Measurements from ENCODE around the gene EXD2. TPM values are rescaled to one million over a fixed set of nuclear protein-coding genes. Genes with fewer than 3 reads are reported as not detected.

EXD2 gene
- total and polyA plus RNA-seq, 10 of the 15 experiments (the other 5 are each of a cell fraction or from before 2014, with no cell fraction given) = 1.0 to 12.4 (median 4.6) TPM

DNA sequence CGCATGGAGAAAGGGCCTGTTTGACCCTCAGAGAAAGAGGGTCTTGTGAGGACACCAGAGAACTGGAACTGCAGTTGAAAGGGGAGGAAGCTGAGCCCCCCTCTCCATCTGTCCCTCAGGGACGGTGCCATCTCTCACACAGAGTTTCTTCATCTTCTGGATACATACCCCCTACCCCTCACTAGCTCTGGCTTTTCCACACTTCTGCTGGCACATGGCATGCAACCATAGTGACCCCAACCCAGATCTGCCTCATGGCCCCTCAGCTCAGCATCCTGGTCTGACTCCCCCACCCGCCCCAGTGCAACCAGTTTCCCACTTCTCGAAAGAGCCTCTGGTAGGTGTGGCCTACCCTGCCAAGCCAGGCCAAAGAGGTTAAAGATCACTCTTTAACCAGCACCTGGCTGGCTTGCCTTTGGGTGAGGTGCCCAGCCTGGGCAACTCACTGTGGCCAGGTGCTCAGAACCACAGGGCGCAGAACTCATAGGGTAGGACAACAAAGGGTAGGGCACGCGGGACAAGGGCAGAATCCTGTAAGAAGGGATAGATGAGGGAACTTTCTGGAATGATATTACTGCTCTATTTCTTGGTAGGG, 94.5 kb downstream of the EXD2 start:
- ChIA-PET SMC1A (ENCODE audit: uncharacterized antibody, unreplicated experiment) (interaction anchor here (1.1 kb wide), 1 partner anchor 105 kb away, joined by 3 read pairs; no protein-coding TSS in a partner anchor), RAD21 (ENCODE audit: unreplicated experiment) (no interaction called here), POLR2A (no interaction called here), CTCF (interaction anchor here (0.9 to 1.1 kb wide), 2 partner anchors 12 to 13 kb away, joined by 3 read pairs; no protein-coding TSS in a partner anchor)
- Histone ChIP-seq H3K36me3 (ENCODE audit: control insufficient read depth in 2 of 2, insufficient read depth in 2 of 2, low read length in 1 of 2) (no peaks in the 10 kb centered on the region), H2AFZ (ENCODE audit: control insufficient read depth, low read depth, low read length) (no peak overlapping the region), H3K27ac (ENCODE audit: control insufficient read depth, insufficient read depth) (no peak overlapping the region), H3K27me3 (replicated peaks in 1 of 2; ENCODE audit: control insufficient read depth in 2 of 2, insufficient read depth in 2 of 2, low read length in 1 of 2) (no peaks in the 10 kb centered on the region), H3K79me2 (ENCODE audit: control insufficient read depth, insufficient read depth, low read length) (no peaks in the 10 kb centered on the region), H3K4me3 (no peak overlapping the region), H3K4me1 (ENCODE audit: control insufficient read depth, insufficient read depth, low read length) (peaks cover 3% of the 10 kb centered on the region; the same call in 1 of the 2 replicates), H3K9me3 (replicated peaks; ENCODE audit: control insufficient read depth, insufficient read depth, low read length) (no peaks in the 10 kb centered on the region), H4K20me1 (ENCODE audit: control insufficient read depth, insufficient read depth) (no peaks in the 10 kb centered on the region), H3K9ac (ENCODE audit: control insufficient read depth, insufficient read depth, low read length) (no peak overlapping the region), H3K4me2 (ENCODE audit: control insufficient read depth, insufficient read depth) (no peak overlapping the region)
- BruUV-seq (replicated peaks) = no TSS peak
- TF ChIP-seq HCFC1 (IDR thresholded peaks at IDR 0.05; ENCODE audit: low read length) (no peak), SP1 (IDR thresholded peaks at IDR 0.05; ENCODE audit: low read depth, low read length) (no peak)
- TF ChIP-seq, protein P1, sequence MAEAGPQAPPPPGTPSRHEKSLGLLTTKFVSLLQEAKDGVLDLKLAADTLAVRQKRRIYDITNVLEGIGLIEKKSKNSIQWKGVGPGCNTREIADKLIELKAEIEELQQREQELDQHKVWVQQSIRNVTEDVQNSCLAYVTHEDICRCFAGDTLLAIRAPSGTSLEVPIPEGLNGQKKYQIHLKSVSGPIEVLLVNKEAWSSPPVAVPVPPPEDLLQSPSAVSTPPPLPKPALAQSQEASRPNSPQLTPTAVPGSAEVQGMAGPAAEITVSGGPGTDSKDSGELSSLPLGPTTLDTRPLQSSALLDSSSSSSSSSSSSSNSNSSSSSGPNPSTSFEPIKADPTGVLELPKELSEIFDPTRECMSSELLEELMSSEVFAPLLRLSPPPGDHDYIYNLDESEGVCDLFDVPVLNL (IDR thresholded peaks at IDR 0.05; ENCODE audit: low read depth, low read length) = no peak
- TF ChIP-seq, protein P2, sequence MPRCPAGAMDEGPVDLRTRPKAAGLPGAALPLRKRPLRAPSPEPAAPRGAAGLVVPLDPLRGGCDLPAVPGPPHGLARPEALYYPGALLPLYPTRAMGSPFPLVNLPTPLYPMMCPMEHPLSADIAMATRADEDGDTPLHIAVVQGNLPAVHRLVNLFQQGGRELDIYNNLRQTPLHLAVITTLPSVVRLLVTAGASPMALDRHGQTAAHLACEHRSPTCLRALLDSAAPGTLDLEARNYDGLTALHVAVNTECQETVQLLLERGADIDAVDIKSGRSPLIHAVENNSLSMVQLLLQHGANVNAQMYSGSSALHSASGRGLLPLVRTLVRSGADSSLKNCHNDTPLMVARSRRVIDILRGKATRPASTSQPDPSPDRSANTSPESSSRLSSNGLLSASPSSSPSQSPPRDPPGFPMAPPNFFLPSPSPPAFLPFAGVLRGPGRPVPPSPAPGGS (IDR thresholded peaks at IDR 0.05; ENCODE audit: borderline replicate concordance, insufficient read depth, low read depth, low read length, poor library complexity, severe bottlenecking) = no peak
- TF ChIP-seq, protein P3, sequence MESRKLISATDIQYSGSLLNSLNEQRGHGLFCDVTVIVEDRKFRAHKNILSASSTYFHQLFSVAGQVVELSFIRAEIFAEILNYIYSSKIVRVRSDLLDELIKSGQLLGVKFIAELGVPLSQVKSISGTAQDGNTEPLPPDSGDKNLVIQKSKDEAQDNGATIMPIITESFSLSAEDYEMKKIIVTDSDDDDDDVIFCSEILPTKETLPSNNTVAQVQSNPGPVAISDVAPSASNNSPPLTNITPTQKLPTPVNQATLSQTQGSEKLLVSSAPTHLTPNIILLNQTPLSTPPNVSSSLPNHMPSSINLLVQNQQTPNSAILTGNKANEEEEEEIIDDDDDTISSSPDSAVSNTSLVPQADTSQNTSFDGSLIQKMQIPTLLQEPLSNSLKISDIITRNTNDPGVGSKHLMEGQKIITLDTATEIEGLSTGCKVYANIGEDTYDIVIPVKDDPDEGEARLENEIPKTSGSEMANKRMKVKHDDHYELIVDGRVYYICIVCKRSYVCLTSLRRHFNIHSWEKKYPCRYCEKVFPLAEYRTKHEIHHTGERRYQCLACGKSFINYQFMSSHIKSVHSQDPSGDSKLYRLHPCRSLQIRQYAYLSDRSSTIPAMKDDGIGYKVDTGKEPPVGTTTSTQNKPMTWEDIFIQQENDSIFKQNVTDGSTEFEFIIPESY (IDR thresholded peaks at IDR 0.05) = no peak
- intact Hi-C loops (cut with micrococcal nuclease; ENCODE audit: unreplicated experiment) (no loop called here), in situ Hi-C loops (cut with MboI) (no loop called here)
- ATAC-seq = no peak
- no peak for FAIRE-seq
- 65% methylated on average over 7 of the region's 7 CpGs for WGBS (ENCODE audit: insufficient coverage, insufficient replicate concordance, low lambda C conversion rate, missing lambda C conversion rate)
- no peak for DNase-seq (ENCODE audit: low read depth, low spot score)
